ENCODE data around the gene TRIP10. TPM values are rescaled to one million over a fixed set of nuclear protein-coding genes. Genes with fewer than 3 reads are reported as not detected.
A peak's percentile ranks its signal among the peaks of the same experiment; 100 is the strongest.

The TRIP10 gene
- total and polyA plus RNA-seq, 10 of the 15 experiments (the other 5 are each of a cell fraction or from before 2014, with no cell fraction given) = 0.79 to 54.5 (median 32.5) TPM

GRCh38 chr19:6737284-6737872, 2.1 kb upstream of the TRIP10 start, which contains the start of gene GPR108 (continued):
- 0 out of 2 replicates have a peak, but pooled peaks have one; percentile 2 for TF ChIP-seq TARDBP (IDR thresholded peaks at IDR 0.05; ENCODE audit: borderline replicate concordance)
- TF ChIP-seq KLF5 (IDR thresholded peaks at IDR 0.05; ENCODE audit: partially characterized antibody) = peak; percentile 100
- no peak for TF ChIP-seq MEF2A (IDR thresholded peaks at IDR 0.05; ENCODE audit: insufficient read depth, low read depth, low read length)
- TF ChIP-seq NRF1 (conservative IDR thresholded peaks at IDR 0.05; ENCODE audit: low read depth, low read length) = no peak; the same call in 1 of the 2 replicates
- TF ChIP-seq LARP7 (IDR thresholded peaks at IDR 0.05) = peak; percentile 98
- peak; percentile 61 for TF ChIP-seq MLLT1 (IDR thresholded peaks at IDR 0.05)
- no peak for TF ChIP-seq ZBED1 (IDR thresholded peaks at IDR 0.05; ENCODE audit: borderline replicate concordance)
- TF ChIP-seq ZBTB11 (CRISPR knock-in tag; IDR thresholded peaks at IDR 0.05) = peak; percentile 77
- TF ChIP-seq E2F4 (IDR thresholded peaks at IDR 0.05; ENCODE audit: low read depth, low read length) = no peak
- no peak for TF ChIP-seq CTCF (IDR thresholded peaks at IDR 0.05 in 2 of 3, conservative IDR thresholded peaks at IDR 0.05 in 1 of 3; ENCODE audit: control insufficient read depth in 2 of 3, extremely low read depth in 1 of 3, insufficient read depth in 1 of 3, low read depth in 3 of 3, low read length in 3 of 3)
- peak; percentile 41; the same call in 1 of the 2 replicates for TF ChIP-seq RUNX3 (IDR thresholded peaks at IDR 0.05; ENCODE audit: low read length)
- no peak for TF ChIP-seq HSF1 (IDR thresholded peaks at IDR 0.05; ENCODE audit: low read depth, low read length)
- TF ChIP-seq STAT3 (IDR thresholded peaks at IDR 0.05; ENCODE audit: low read depth, low read length) = no peak
- no peak for TF ChIP-seq RAD21 (IDR thresholded peaks at IDR 0.05; ENCODE audit: insufficient read depth, low read depth, low read length)
- TF ChIP-seq ZNF207 (IDR thresholded peaks at IDR 0.05; ENCODE audit: borderline replicate concordance) = peak; percentile 100
- TF ChIP-seq HDGF (IDR thresholded peaks at IDR 0.05) = peak; percentile 18; the same call in 1 of the 2 replicates
- TF ChIP-seq SMAD1 (IDR thresholded peaks at IDR 0.05; ENCODE audit: low read depth, partially characterized antibody) = no peak
- TF ChIP-seq E4F1 (IDR thresholded peaks at IDR 0.05; ENCODE audit: borderline replicate concordance, partially characterized antibody) = peak; percentile 95

All from GM12878 (cell line).